ENCODE results near the gene CTDSP2.
"Not testable (repeated sequence)": the region's sequence is repeated elsewhere in the genome, so short reads cannot be mapped to it uniquely, and the experiment has no call there.

The CTDSP2 gene, protein sequence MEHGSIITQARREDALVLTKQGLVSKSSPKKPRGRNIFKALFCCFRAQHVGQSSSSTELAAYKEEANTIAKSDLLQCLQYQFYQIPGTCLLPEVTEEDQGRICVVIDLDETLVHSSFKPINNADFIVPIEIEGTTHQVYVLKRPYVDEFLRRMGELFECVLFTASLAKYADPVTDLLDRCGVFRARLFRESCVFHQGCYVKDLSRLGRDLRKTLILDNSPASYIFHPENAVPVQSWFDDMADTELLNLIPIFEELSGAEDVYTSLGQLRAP

GRCh38 chr12:57846577-57847319, at the start of gene CTDSP2:
CTDSP2 (minus strand) TSS chr12:57846729; CDS start chr12:57846435, 294 bp downstream.
- in situ Hi-C loops (cut with MboI; ENCODE audit: low sequenced_read_pairs), result no loop called here

- in situ Hi-C loops (cut with MboI; ENCODE audit: low sequenced_read_pairs), result no loop called here
Measured at GRCh38 chr12:57896115-57896433, 49.5 kb upstream of the CTDSP2 start.

GRCh38 chr12:57895389-57896114, 49.0 kb upstream of the CTDSP2 start:
- in situ Hi-C loops (cut with MboI; ENCODE audit: low sequenced_read_pairs), result no loop called here

DNA sequence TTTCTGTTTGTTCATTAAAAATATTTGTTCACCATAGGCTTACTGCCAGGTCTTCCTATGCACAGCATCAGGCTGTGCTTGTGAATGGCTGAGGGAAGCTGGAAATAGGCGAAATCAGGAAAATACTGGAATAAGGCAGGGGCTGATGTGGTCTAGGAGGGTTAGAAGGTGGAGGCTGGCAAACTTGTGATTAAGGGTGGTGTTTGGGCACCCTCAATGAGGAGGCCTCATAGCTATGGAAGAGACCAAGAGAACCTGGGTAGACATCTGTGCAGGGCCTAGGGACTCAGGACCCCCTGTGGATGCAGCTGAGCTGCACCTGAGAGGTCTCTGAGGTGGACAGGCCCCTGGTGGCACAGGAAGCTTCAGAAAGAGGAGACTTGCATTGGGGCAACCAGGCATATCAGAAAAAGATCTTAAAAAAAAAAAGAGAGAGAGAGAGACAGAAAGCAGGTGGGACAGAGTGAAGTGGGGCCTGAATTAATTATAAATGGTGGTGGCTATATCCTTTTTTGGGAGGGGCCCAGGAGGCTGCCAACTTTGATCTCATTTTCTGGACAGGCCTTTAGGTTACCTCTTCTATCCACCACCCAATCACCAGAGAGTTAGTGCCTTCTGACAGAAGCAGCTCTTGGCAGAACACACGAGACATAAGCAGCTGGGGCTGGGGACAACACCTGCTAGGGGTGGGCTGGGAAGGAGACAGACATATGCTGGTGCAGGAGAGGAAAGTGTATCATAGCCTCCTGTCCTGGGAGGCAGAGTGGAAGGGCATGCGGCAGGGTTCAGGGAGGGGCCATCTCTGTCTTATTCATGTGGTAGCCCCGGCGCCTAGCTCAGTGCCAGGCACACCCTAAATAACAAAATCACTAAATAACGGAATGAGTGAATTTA, 48.1 kb upstream of the CTDSP2 start:
- in situ Hi-C loops (cut with MboI; ENCODE audit: low sequenced_read_pairs), result no loop called here

GRCh38 chr12:57893431-57894353, 47.2 kb upstream of the CTDSP2 start:
- in situ Hi-C loops (cut with MboI; ENCODE audit: low sequenced_read_pairs), result no loop called here

- in situ Hi-C loops (cut with MboI; ENCODE audit: low sequenced_read_pairs), result no loop called here
Measured at GRCh38 chr12:57892232-57892972, 45.9 kb upstream of the CTDSP2 start.

- in situ Hi-C loops (cut with MboI; ENCODE audit: low sequenced_read_pairs), result no loop called here
Measured at GRCh38 chr12:57891542-57892228, 45.2 kb upstream of the CTDSP2 start.

GRCh38 chr12:57890191-57891115, 43.9 kb upstream of the CTDSP2 start:
- in situ Hi-C loops (cut with MboI; ENCODE audit: low sequenced_read_pairs), result no loop called here

DNA sequence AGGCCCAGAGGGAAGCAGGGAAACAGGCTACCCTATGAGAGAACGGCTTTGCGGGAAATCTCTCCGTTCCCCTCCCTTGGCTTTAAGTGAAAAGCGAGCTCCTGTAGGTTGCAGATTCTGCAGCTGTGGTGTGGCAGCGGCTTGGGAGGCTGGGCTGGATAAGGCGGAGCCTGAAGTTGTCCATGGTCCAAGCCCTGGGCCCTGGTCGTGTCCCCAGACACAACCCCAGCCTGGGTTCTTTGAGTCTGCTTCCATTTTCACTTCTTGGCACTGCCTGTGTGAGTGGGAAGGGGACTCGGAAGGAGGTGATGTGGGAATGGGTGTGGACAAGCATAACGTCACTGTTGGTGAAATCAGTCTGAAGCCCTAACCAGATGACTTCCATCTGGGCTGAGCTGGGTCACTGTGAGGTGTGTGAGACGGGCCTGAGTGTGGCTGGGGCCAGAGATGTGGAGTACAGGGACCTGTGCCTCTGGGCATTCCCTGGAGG, 43.0 kb upstream of the CTDSP2 start:
- in situ Hi-C loops (cut with MboI; ENCODE audit: low sequenced_read_pairs), result no loop called here

DNA sequence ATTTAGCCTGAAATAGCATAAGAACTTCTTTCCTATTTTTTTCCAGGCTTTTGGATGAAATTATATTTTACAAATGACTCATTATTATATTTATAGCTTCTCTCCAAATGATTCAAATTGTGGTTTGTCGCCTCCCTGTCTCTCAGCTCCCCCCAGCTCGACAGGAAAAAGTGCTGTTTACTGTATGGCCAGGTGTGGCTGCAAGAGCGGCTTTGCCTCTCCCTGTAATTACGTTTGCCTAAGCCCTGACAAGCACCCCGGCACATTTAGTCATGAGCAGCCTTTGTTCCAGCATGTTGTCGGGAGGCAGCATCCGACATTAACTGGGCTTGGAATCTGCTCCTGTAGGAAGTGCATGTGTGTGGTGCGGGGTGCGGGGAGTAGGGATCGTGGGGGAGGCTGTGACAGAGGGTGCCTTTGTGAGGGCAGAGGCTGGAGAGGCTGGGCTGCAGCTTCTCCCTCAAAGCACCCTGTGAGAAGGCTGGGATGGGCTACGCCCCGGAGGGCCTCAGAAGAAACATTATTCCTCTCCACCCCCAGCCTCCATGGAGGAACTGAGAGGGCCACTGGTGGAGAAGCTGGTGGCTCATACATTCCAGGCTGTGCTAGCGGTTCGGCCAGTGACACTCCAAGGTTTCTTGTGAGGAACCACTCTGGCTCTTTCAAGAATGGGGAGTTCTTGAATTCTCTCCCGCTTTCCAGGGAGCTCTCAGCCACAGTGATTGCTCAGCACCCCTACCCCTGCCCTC, 42.1 kb upstream of the CTDSP2 start:
- in situ Hi-C loops (cut with MboI; ENCODE audit: low sequenced_read_pairs), result no loop called here

GRCh38 chr12:57887631-57888408, 41.3 kb upstream of the CTDSP2 start:
- in situ Hi-C loops (cut with MboI; ENCODE audit: low sequenced_read_pairs), result no loop called here

DNA sequence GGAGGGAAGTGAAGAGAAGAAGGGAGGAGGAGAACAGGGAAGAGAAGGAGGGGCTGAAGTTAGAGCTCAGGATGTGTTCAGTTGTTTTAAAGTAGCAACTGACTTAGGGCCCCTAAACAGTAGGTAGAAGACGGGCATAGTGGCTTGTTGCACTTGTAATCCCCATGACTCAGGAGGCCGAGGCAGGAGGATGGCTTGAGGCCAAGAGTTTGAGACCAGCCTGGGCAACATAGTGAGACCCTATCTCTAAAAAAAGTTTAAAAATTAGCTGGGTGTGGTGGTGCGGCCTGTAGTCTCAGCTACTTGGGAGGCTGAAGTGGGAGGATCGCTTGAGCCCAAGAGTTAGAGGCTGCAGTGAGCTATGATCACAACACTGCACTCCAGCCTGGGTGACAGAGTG, 40.4 kb upstream of the CTDSP2 start:
- in situ Hi-C loops (cut with MboI; ENCODE audit: low sequenced_read_pairs), result not testable (repeated sequence)

GRCh38 chr12:57886542-57886941, 40.0 kb upstream of the CTDSP2 start:
- in situ Hi-C loops (cut with MboI; ENCODE audit: low sequenced_read_pairs), result no loop called here

GRCh38 chr12:57885207-57885606, 38.7 kb upstream of the CTDSP2 start:
- in situ Hi-C loops (cut with MboI; ENCODE audit: low sequenced_read_pairs), result no loop called here

DNA sequence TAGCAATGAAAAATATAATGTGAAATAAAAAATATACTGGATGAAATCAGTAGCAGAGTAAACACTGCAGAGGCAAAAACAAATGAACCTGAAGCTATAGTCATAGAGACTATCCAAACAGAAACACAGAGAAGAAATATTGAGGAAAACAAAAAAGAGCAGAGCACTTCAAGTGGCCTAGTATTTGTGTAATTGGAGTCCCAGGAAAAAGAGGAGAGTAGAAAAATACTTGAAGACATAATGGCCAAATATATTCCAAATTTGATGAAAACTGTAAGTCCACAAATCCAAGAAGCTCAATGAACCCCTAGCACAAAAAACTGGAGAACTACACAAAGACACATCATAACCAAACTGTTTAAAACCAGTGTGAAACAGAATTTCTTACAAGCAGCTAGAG, 37.2 kb upstream of the CTDSP2 start:
- in situ Hi-C loops (cut with MboI; ENCODE audit: low sequenced_read_pairs), result no loop called here

- in situ Hi-C loops (cut with MboI; ENCODE audit: low sequenced_read_pairs), result no loop called here
Measured at GRCh38 chr12:57883057-57883456, 36.5 kb upstream of the CTDSP2 start.
